Uterus (tissue), 4 donors: ENCODE data around the gene ALKBH6. TPM values are rescaled to one million over a fixed set of nuclear protein-coding genes. Genes with fewer than 3 reads are reported as not detected.

Experiments
- DNase-seq, 2 donors: peaks; one replicate each; pipeline ENCODE4 v3.0.0-alpha.2; 2019 to 2020
- H3K27ac ChIP-seq, 2 donors: fragments of 200-600 bp; sonication (generic); 1 replicate in 1 of 2; 2 replicates in 1 of 2; pipeline ENCODE4 v1.5.1; 2016 to 2018
- H3K27me3 ChIP-seq, 2 donors: fragments of 200-600 bp; sonication (generic); one replicate each; pipeline ENCODE4 v1.5.1; 2018 to 2019; ENCODE audit warnings: control low read depth in 1 of 2
- H3K36me3 ChIP-seq, 2 donors: fragments of 200-600 bp; sonication (generic); one replicate each; pipeline ENCODE4 v1.5.1; 2019; ENCODE audit warnings: control low read depth in 1 of 2
- H3K4me1 ChIP-seq, 2 donors: fragments of 200-600 bp; sonication (generic); one replicate each; pipeline ENCODE4 v1.5.1; 2018 to 2019; ENCODE audit warnings: control low read depth in 1 of 2
- H3K4me3 ChIP-seq, 2 donors: fragments of 200-600 bp; sonication (generic); 1 replicate in 1 of 2; 2 replicates in 1 of 2; pipeline ENCODE4 v1.5.1; 2018 to 2019; ENCODE audit warnings: mild to moderate bottlenecking in 1 of 2
- H3K9me3 ChIP-seq, 2 donors: fragments of 200-600 bp; sonication (generic); one replicate each; pipeline ENCODE4 v1.5.1; 2019; ENCODE audit warnings: control low read depth in 1 of 2
- CTCF ChIP-seq, 4 experiments: fragments of 200-600 bp in 2 of 4; fragments of 450-650 bp in 2 of 4; sonication (generic) in 2 of 4; IDR thresholded peaks; one replicate each; pipeline ENCODE4 v1.5.1; 2016 to 2019; ENCODE audit warnings: antibody characterized with exemption in 4 of 4, mild to moderate bottlenecking in 2 of 4, moderate library complexity in 1 of 4
- POLR2A ChIP-seq, 2 donors: fragments of 450-650 bp; IDR thresholded peaks; one replicate each; pipeline ENCODE4 v1.6.1; 2016; ENCODE audit warnings: antibody characterized with exemption in 2 of 2, mild to moderate bottlenecking in 1 of 2, moderate library complexity in 1 of 2
- intact Hi-C: fragments of 100-400 bp; cut with DNase I; formaldehyde crosslinking; loops from one replicate; pipeline ENCODE4 v1.15.1; 2023; ENCODE audit warnings: low total_unique reads
- total RNA-seq, 4 donors: library from RNA; depleted of rRNA in 3 of 4; stranded (reverse); fragments of >200 nt in 3 of 4; gene quantifications; one replicate each; pipeline versions ENCODE4 v1.1.0 to v1.2.4, GENCODE V29; 2014 to 2023
- donor health status: DM: yes; HTN: yes; CAD: no.

ALKBH6 gene
- total RNA-seq, 4 donors from 2014 or later, result 10.0 to 18.5 (median 17.0) TPM

- intact Hi-C loops, result no loop called here
- no peaks in the 10 kb centered on the region for H3K36me3 ChIP-seq
- DNase-seq, result no peak
- H3K4me3 ChIP-seq, result no peak overlapping the region
- no peaks in the 10 kb centered on the region for H3K27me3 ChIP-seq
- H3K27ac ChIP-seq, result peak overlapping the region in 1 of 2 donors; percentile 79
- H3K4me1 ChIP-seq, result peaks cover 4 to 10% of the 10 kb centered on the region in 2 donors
- no peaks in the 10 kb centered on the region for H3K9me3 ChIP-seq
- no peak for TF ChIP-seq CTCF (IDR thresholded peaks at IDR 0.05)
- no peak for TF ChIP-seq POLR2A (IDR thresholded peaks at IDR 0.05)
These were observed 12.4 kb downstream of the ALKBH6 start for GRCh38 chr19:36001605-36002004.

GRCh38 chr19:35996777-35997176 is 17.2 kb downstream of the ALKBH6 start:
- no peak for DNase-seq
- Histone ChIP-seq H3K4me3 (no peak overlapping the region), H3K4me1 (peaks cover 4 to 10% of the 10 kb centered on the region in 2 donors), H3K9me3 (no peaks in the 10 kb centered on the region), H3K36me3 (no peaks in the 10 kb centered on the region), H3K27ac (peak overlapping the region in 1 of 2 donors; percentile 82), H3K27me3 (no peaks in the 10 kb centered on the region)
- intact Hi-C loops, result no loop called here
- TF ChIP-seq CTCF (IDR thresholded peaks at IDR 0.05) (no peak), POLR2A (IDR thresholded peaks at IDR 0.05) (no peak)

- Histone ChIP-seq H3K27me3 (no peaks in the 10 kb centered on the region), H3K4me3 (peak within 1 kb of the TSS; percentile 77 to 91), H3K36me3 (no peaks in the 10 kb centered on the region), H3K27ac (peak within 1 kb of the TSS; percentile 76 to 82), H3K4me1 (peaks cover 4 to 8% of the 10 kb centered on the region in 2 donors), H3K9me3 (no peaks in the 10 kb centered on the region)
- intact Hi-C loops, result no loop called here
- DNase-seq, result peak; percentile 96 to 97
- peak in 1 of 4 experiments; percentile 2 for TF ChIP-seq CTCF (IDR thresholded peaks at IDR 0.05)
- peak; percentile 49 to 72 for TF ChIP-seq POLR2A (IDR thresholded peaks at IDR 0.05)
These were observed 18.7 kb downstream of the ALKBH6 start, which contains the start of gene SDHAF1 for GRCh38 chr19:35995048-35995993. SDHAF1 (plus strand) TSS chr19:35995188; CDS start chr19:35995275, 87 bp downstream.

GRCh38 chr19:35993923-35994598 is 20.0 kb downstream of the ALKBH6 start:
- Histone ChIP-seq H3K4me1 (peaks cover 0 to 4% of the 10 kb centered on the region in 2 donors), H3K36me3 (no peaks in the 10 kb centered on the region), H3K9me3 (no peaks in the 10 kb centered on the region), H3K4me3 (peak overlapping the region; percentile 77 to 91), H3K27me3 (no peaks in the 10 kb centered on the region), H3K27ac (no peak overlapping the region)
- DNase-seq, result peak; percentile 35 to 54
- intact Hi-C loops, result no loop called here
- TF ChIP-seq POLR2A (IDR thresholded peaks at IDR 0.05) (no peak), CTCF (IDR thresholded peaks at IDR 0.05) (peak in 1 of 4 experiments; percentile 20)
